H9 (cell line): Measurements from ENCODE around the gene PLD3. TPM values are rescaled to one million over a fixed set of nuclear protein-coding genes. Genes with fewer than 3 reads are reported as not detected.

ENCODE experiments used
- DNase-seq: peaks from one replicate; pipeline ENCODE4 v3.0.0-alpha.2; 2017
- H2AFZ ChIP-seq: one replicate; pipeline ENCODE4 v1.6.1; 2013; ENCODE audit warnings: mild to moderate bottlenecking, low read length, control low read depth, moderate library complexity
- H2AK5ac ChIP-seq: 2 replicates; pipeline ENCODE4 v1.6.1; 2013; ENCODE audit warnings: low read length, control low read depth, mixed read lengths; ENCODE audit not compliant: insufficient read length
- H2BK120ac ChIP-seq: one replicate; pipeline ENCODE4 v1.6.1; 2013; ENCODE audit warnings: low read depth, mild to moderate bottlenecking, low read length, control low read depth, inconsistent platforms; ENCODE audit not compliant: poor library complexity, severe bottlenecking
- H2BK12ac ChIP-seq: 2 replicates; pipeline ENCODE4 v1.6.1; 2013; ENCODE audit warnings: low read length, control low read depth, mixed read lengths, low read depth; ENCODE audit not compliant: insufficient read length
- H2BK15ac ChIP-seq: 2 replicates; pipeline ENCODE4 v1.6.1; 2013; ENCODE audit warnings: low read depth, low read length, control low read depth
- H2BK20ac ChIP-seq: one replicate; pipeline ENCODE4 v1.6.1; 2013; ENCODE audit warnings: low read depth, mild to moderate bottlenecking, low read length, control low read depth, inconsistent platforms; ENCODE audit not compliant: poor library complexity, severe bottlenecking
- H2BK5ac ChIP-seq: 2 replicates; pipeline ENCODE4 v1.6.1; 2013; ENCODE audit warnings: low read length, control low read depth, mixed read lengths; ENCODE audit not compliant: insufficient read length
- H3K14ac ChIP-seq: 2 replicates; pipeline ENCODE4 v1.6.1; 2013; ENCODE audit warnings: low read length, control low read depth; ENCODE audit not compliant: insufficient read depth
- H3K18ac ChIP-seq: 2 replicates; pipeline ENCODE4 v1.6.1; 2013; ENCODE audit warnings: low read depth, mild to moderate bottlenecking, mixed read lengths, low read length, control low read depth; ENCODE audit not compliant: insufficient read length
- H3K23ac ChIP-seq: 2 replicates; pipeline ENCODE4 v1.6.1; 2013; ENCODE audit warnings: low read length, control low read depth, mixed read lengths, low read depth; ENCODE audit not compliant: insufficient read length
- H3K23me2 ChIP-seq: 2 replicates; pipeline ENCODE4 v1.6.1; 2013; ENCODE audit warnings: low read depth, mild to moderate bottlenecking, mixed read lengths, low read length, control low read depth; ENCODE audit not compliant: insufficient read length, poor library complexity, severe bottlenecking
- H3K27ac ChIP-seq: 2 replicates; pipeline ENCODE4 v1.5.1; 2013; ENCODE audit warnings: low read length, control low read depth, mixed read lengths, low read depth; ENCODE audit not compliant: insufficient read length
- H3K27me3 ChIP-seq: 2 replicates; pipeline ENCODE4 v1.6.1; 2013; ENCODE audit warnings: low read length, control low read depth, inconsistent platforms; ENCODE audit not compliant: insufficient read depth
- H3K4ac ChIP-seq: 2 replicates; pipeline ENCODE4 v1.6.1; 2013; ENCODE audit warnings: low read depth, mild to moderate bottlenecking, control low read depth, inconsistent platforms, low read length, moderate library complexity
- H3K4me1 ChIP-seq: 2 replicates; pipeline ENCODE4 v1.6.1; 2013; ENCODE audit warnings: low read length, control low read depth, inconsistent platforms; ENCODE audit not compliant: insufficient read depth
- H3K4me2 ChIP-seq: 2 replicates; pipeline ENCODE4 v1.6.1; 2013; ENCODE audit warnings: low read length, control low read depth, mixed read lengths; ENCODE audit not compliant: insufficient read length, insufficient read depth
- H3K56ac ChIP-seq: 2 replicates; pipeline ENCODE4 v1.6.1; 2013; ENCODE audit warnings: low read depth, mild to moderate bottlenecking, mixed read lengths, low read length, control low read depth; ENCODE audit not compliant: insufficient read length
- H3K79me1 ChIP-seq: 2 replicates; pipeline ENCODE4 v1.6.1; 2013; ENCODE audit warnings: low read depth, mild to moderate bottlenecking, moderate library complexity, low read length, control low read depth, inconsistent platforms; ENCODE audit not compliant: insufficient read depth, poor library complexity, severe bottlenecking
- H3K79me2 ChIP-seq: 2 replicates; pipeline ENCODE4 v1.6.1; 2013; ENCODE audit warnings: low read length, control low read depth, inconsistent platforms; ENCODE audit not compliant: insufficient read depth
- H3K9ac ChIP-seq: 2 replicates; pipeline ENCODE4 v1.6.1; 2013; ENCODE audit warnings: low read length, control low read depth, mixed read lengths; ENCODE audit not compliant: insufficient read length; ENCODE audit errors: extremely low read depth
- H3K9me3 ChIP-seq: one replicate; pipeline ENCODE4 v1.6.1; 2013; ENCODE audit warnings: low read depth, low read length, inconsistent platforms; ENCODE audit not compliant: control insufficient read depth
- H3T11ph ChIP-seq: one replicate; pipeline ENCODE4 v1.6.1; 2013; ENCODE audit warnings: mild to moderate bottlenecking, low read length, control low read depth, inconsistent platforms
- H4K20me1 ChIP-seq: one replicate; pipeline ENCODE4 v1.6.1; 2013; ENCODE audit not compliant: control insufficient read depth, insufficient read length, insufficient read depth
- H4K5ac ChIP-seq: 2 replicates; pipeline ENCODE4 v1.6.1; 2013; ENCODE audit warnings: low read depth, mild to moderate bottlenecking, mixed read lengths, low read length, control low read depth; ENCODE audit not compliant: insufficient read length
- H4K8ac ChIP-seq: replicated peaks from 2 replicates; pipeline ENCODE4 v1.6.1; 2013; ENCODE audit warnings: low read length, control low read depth, mixed read lengths, low read depth; ENCODE audit not compliant: insufficient read length
- H4K91ac ChIP-seq: 2 replicates; pipeline ENCODE4 v1.6.1; 2013; ENCODE audit warnings: low read depth, mild to moderate bottlenecking, moderate library complexity, mixed read lengths, low read length, control low read depth; ENCODE audit not compliant: insufficient read length
- H3K27ac Mint-ChIP-seq, 3 experiments: 2 replicates in 2 of 3; 3 replicates in 1 of 3; pipeline ENCODE4 v1.8.0; 2020 to 2021; ENCODE audit warnings: mixed read lengths in 3 of 3, mild to moderate bottlenecking in 1 of 3, moderate library complexity in 1 of 3
- H3K27me3 Mint-ChIP-seq: 2 replicates; pipeline ENCODE4 v1.8.0; 2021; ENCODE audit warnings: low read depth, mild to moderate bottlenecking, moderate library complexity, mixed read lengths
- H3K36me3 Mint-ChIP-seq, 3 experiments: 2 replicates in 2 of 3; 3 replicates in 1 of 3; pipeline ENCODE4 v1.8.0; 2020 to 2021; ENCODE audit warnings: low read depth in 3 of 3, mixed read lengths in 3 of 3; ENCODE audit not compliant: insufficient read depth in 1 of 3
- H3K4me1 Mint-ChIP-seq, 2 experiments: 2 replicates each; pipeline ENCODE4 v1.8.0; 2020; ENCODE audit warnings: mixed read lengths in 2 of 2
- H3K4me3 Mint-ChIP-seq, 2 experiments: 2 replicates in 1 of 2; 3 replicates in 1 of 2; pipeline ENCODE4 v1.8.0; 2020 to 2021; ENCODE audit warnings: mild to moderate bottlenecking in 2 of 2, mixed read lengths in 2 of 2, moderate library complexity in 1 of 2
- H3K9me3 Mint-ChIP-seq, 2 experiments: 2 replicates in 1 of 2; 3 replicates in 1 of 2; pipeline ENCODE4 v1.8.0; 2020; ENCODE audit warnings: mild to moderate bottlenecking in 2 of 2, mixed read lengths in 2 of 2, moderate library complexity in 1 of 2
- WGBS: extraction: QIAGEN DNeasy Blood & Tissue Kit; methylation state at CpG from one replicate; pipeline ENCODE4 v1.1.7; 2013; ENCODE audit warnings: missing lambda C conversion rate, low lambda C conversion rate, mixed read lengths; ENCODE audit not compliant: insufficient read length; ENCODE audit errors: extremely low coverage; 5-methylcytosine and 5-hydroxymethylcytosine counted together
- total RNA-seq: library from RNA; stranded (reverse); gene quantifications from 2 replicates; pipeline ENCODE4 v1.2.1, GENCODE V29; 2021
- TF ChIP-seq, protein P1 (sequence below): fragments of 200-600 bp; sonication (generic); conservative IDR thresholded peaks from 3 replicates; pipeline ENCODE4 v1.8.0; 2021; ENCODE audit warnings: antibody characterized with exemption, mild to moderate bottlenecking

PLD3 gene
- total RNA-seq, 1 experiment from 2014 or later = 194 TPM

GRCh38 chr19:40419066-40419612, 70.6 kb downstream of the PLD3 start:
- Histone ChIP-seq H3K4me2 (no peak overlapping the region), H3K79me2 (no peaks in the 10 kb centered on the region), H3K14ac (no peak overlapping the region), H3T11ph (no peak overlapping the region), H3K23ac (no peak overlapping the region), H2BK20ac (no peak overlapping the region), H3K27ac (no peak overlapping the region), H3K18ac (no peak overlapping the region), H2AK5ac (no peak overlapping the region), H3K4me1 (no peaks in the 10 kb centered on the region; the same call in 1 of the 2 replicates), H3K9me3 (no peaks in the 10 kb centered on the region), H3K56ac (no peak overlapping the region), H3K9ac (no peak overlapping the region), H4K5ac (no peak overlapping the region), H2BK5ac (no peak overlapping the region), H4K8ac (no peak overlapping the region), H3K4ac (no peak overlapping the region), H3K23me2 (peaks cover 3% of the 10 kb centered on the region), H3K79me1 (no peaks in the 10 kb centered on the region), H4K20me1 (no peaks in the 10 kb centered on the region), H2BK12ac (no peak overlapping the region), H2AFZ (no peak overlapping the region), H2BK120ac (no peak overlapping the region), H2BK15ac (no peak overlapping the region), H4K91ac (no peak overlapping the region), H3K27me3 (no peaks in the 10 kb centered on the region)
- peak overlapping the region in 1 of 3 experiments; percentile 6; a peak in 3 of 7 replicates for H3K27ac Mint-ChIP-seq
- peaks cover 7% of the 10 kb centered on the region for H3K27me3 Mint-ChIP-seq
- H3K36me3 Mint-ChIP-seq = peaks cover 0 to 5% (median 4%) of the 10 kb centered on the region in 3 experiments; a peak in 3 of 7 replicates
- peak overlapping the region in 1 of 2 experiments; percentile 4; a peak in 1 of 5 replicates for H3K4me3 Mint-ChIP-seq
- TF ChIP-seq, protein P1, sequence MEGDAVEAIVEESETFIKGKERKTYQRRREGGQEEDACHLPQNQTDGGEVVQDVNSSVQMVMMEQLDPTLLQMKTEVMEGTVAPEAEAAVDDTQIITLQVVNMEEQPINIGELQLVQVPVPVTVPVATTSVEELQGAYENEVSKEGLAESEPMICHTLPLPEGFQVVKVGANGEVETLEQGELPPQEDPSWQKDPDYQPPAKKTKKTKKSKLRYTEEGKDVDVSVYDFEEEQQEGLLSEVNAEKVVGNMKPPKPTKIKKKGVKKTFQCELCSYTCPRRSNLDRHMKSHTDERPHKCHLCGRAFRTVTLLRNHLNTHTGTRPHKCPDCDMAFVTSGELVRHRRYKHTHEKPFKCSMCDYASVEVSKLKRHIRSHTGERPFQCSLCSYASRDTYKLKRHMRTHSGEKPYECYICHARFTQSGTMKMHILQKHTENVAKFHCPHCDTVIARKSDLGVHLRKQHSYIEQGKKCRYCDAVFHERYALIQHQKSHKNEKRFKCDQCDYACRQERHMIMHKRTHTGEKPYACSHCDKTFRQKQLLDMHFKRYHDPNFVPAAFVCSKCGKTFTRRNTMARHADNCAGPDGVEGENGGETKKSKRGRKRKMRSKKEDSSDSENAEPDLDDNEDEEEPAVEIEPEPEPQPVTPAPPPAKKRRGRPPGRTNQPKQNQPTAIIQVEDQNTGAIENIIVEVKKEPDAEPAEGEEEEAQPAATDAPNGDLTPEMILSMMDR = no peak
- H3K4me1 Mint-ChIP-seq = peaks cover 17 to 29% of the 10 kb centered on the region in 2 experiments
- H3K9me3 Mint-ChIP-seq = peaks cover 0 to 3% of the 10 kb centered on the region in 2 experiments; a peak in 1 of 5 replicates
- no CpG with 5 or more reads among the region's 5 CpGs for WGBS
- DNase-seq = peak; percentile 33
